ENCODE results near the gene METTL25B. TPM values are rescaled to one million over a fixed set of nuclear protein-coding genes. Genes with fewer than 3 reads are reported as not detected.

Gene METTL25B
- total and polyA plus RNA-seq, 2 of the 13 experiments (the other 11 are each of a cell fraction or from before 2014, with no cell fraction given): 11.9 to 24.0 TPM

GRCh38 chr1:156767101-156767878 lies 39.0 kb downstream of the METTL25B start, which contains the start of gene PRCC (continued):
- TF ChIP-seq ZNF761 (CRISPR knock-in tag; conservative IDR thresholded peaks at IDR 0.05): peak; percentile 21; the same call in 1 of the 2 replicates
- peak; percentile 85 for TF ChIP-seq YEATS2 (CRISPR knock-in tag; IDR thresholded peaks at IDR 0.05; ENCODE audit: borderline replicate concordance)
- TF ChIP-seq FOSL2 (CRISPR knock-in tag; IDR thresholded peaks at IDR 0.05): peak; percentile 57
- TF ChIP-seq MAZ (IDR thresholded peaks at IDR 0.05; ENCODE audit: borderline replicate concordance, low read depth, low read length): no peak; the same call in 1 of the 2 replicates
- peak; percentile 77 for TF ChIP-seq MAZ (CRISPR knock-in tag; IDR thresholded peaks at IDR 0.05; ENCODE audit: low read depth)
- TF ChIP-seq NFE2 (CRISPR knock-in tag; IDR thresholded peaks at IDR 0.05): 0 out of 2 replicates have a peak, but pooled peaks have one; percentile 4
- peak; percentile 81 for TF ChIP-seq ELF4 (CRISPR knock-in tag; IDR thresholded peaks at IDR 0.05; ENCODE audit: borderline replicate concordance)
- peak; percentile 85 for TF ChIP-seq MIER3 (CRISPR knock-in tag; IDR thresholded peaks at IDR 0.05; ENCODE audit: borderline replicate concordance)
- TF ChIP-seq DR1 (CRISPR knock-in tag; IDR thresholded peaks at IDR 0.05): 0 out of 2 replicates have a peak, but pooled peaks have one; percentile 40
- TF ChIP-seq AGO2 (optimal IDR thresholded peaks at IDR 0.05; ENCODE audit: low read depth, low read length): peak; percentile 87
- TF ChIP-seq ARNTL (CRISPR knock-in tag; IDR thresholded peaks at IDR 0.05): peak; percentile 50; the same call in 1 of the 2 replicates
- 0 out of 2 replicates have a peak, but pooled peaks have one; percentile 9 for TF ChIP-seq ARID5B (CRISPR knock-in tag; IDR thresholded peaks at IDR 0.05)
- 0 out of 2 replicates have a peak, but pooled peaks have one; percentile 10 for TF ChIP-seq NR2F6 (IDR thresholded peaks at IDR 0.05)
- no peak for TF ChIP-seq NR2F6 (CRISPR knock-in tag; IDR thresholded peaks at IDR 0.05)
- TF ChIP-seq RFXAP (CRISPR knock-in tag; IDR thresholded peaks at IDR 0.05; ENCODE audit: borderline replicate concordance): peak; percentile 64; the same call in 1 of the 2 replicates
- TF ChIP-seq THAP8 (CRISPR knock-in tag; IDR thresholded peaks at IDR 0.05; ENCODE audit: borderline replicate concordance): no peak
- TF ChIP-seq ZNF292 (CRISPR knock-in tag; IDR thresholded peaks at IDR 0.05; ENCODE audit: borderline replicate concordance, low read depth): no peak
- TF ChIP-seq ZNF546 (CRISPR knock-in tag; conservative IDR thresholded peaks at IDR 0.05): peak; percentile 71; the same call in 1 of the 2 replicates
- no peak for TF ChIP-seq TMF1 (CRISPR knock-in tag; IDR thresholded peaks at IDR 0.05; ENCODE audit: low read depth)
- TF ChIP-seq ZNF225 (CRISPR knock-in tag; IDR thresholded peaks at IDR 0.05): peak; percentile 29; the same call in 1 of the 2 replicates
- peak; percentile 42; the same call in 1 of the 2 replicates for TF ChIP-seq ZNF362 (CRISPR knock-in tag; IDR thresholded peaks at IDR 0.05; ENCODE audit: borderline replicate concordance)
- peak; percentile 78 for TF ChIP-seq RBFOX2 (IDR thresholded peaks at IDR 0.05; ENCODE audit: low read depth, low read length)
- peak; percentile 53; the same call in 1 of the 2 replicates for TF ChIP-seq ZNF598 (CRISPR knock-in tag; IDR thresholded peaks at IDR 0.05; ENCODE audit: borderline replicate concordance)
- TF ChIP-seq POLR2AphosphoS5 (IDR thresholded peaks at IDR 0.05; ENCODE audit: low read depth, low read length): peak; percentile 70
- TF ChIP-seq ZBTB42 (CRISPR knock-in tag; IDR thresholded peaks at IDR 0.05): peak; percentile 64; the same call in 1 of the 2 replicates

Measured in HepG2 (cell line).